SU-DHL-6 (cell line): Measurements from ENCODE around the gene THBS2.

ENCODE experiments used
- CTCF ChIP-seq: fragments of 200-600 bp; sonication (generic); IDR thresholded peaks from one replicate; pipeline ENCODE4 v1.5.1; 2017; ENCODE audit warnings: antibody characterized with exemption, mild to moderate bottlenecking, low read length, moderate library complexity; ENCODE audit not compliant: insufficient read depth, poor library complexity, severe bottlenecking
- EZH2phosphoT487 ChIP-seq: fragments of 200-600 bp; sonication (generic), shearing (Covaris generic); conservative IDR thresholded peaks from 2 replicates; pipeline ENCODE4 v1.6.1; 2018; ENCODE audit warnings: mild to moderate bottlenecking, antibody characterized with exemption, low read length, moderate library complexity, mixed read lengths

- TF ChIP-seq CTCF (no peak), EZH2phosphoT487 (no peak)
These were observed 19.0 kb downstream of the THBS2 start for GRCh38 chr6:169234634-169235033.
